Gastrocnemius medialis (tissue), 4 donors: ENCODE results near the gene ABCF3.

Experiments used
- CTCF ChIP-seq, 5 experiments: fragments of 450-650 bp in 3 of 5; fragments of 200-600 bp in 2 of 5; sonication (generic) in 2 of 5; IDR thresholded peaks in 4 of 5; conservative IDR thresholded peaks in 1 of 5; 1 replicate in 4 of 5; 2 replicates in 1 of 5; pipeline ENCODE4 v1.5.1; 2016 to 2019; ENCODE audit warnings: antibody characterized with exemption in 5 of 5, mild to moderate bottlenecking in 3 of 5, moderate library complexity in 3 of 5
- POLR2A ChIP-seq, 2 donors: fragments of 450-650 bp; IDR thresholded peaks; one replicate each; pipeline ENCODE4 v1.6.1; 2017; ENCODE audit warnings: antibody characterized with exemption in 2 of 2, mild to moderate bottlenecking in 2 of 2, moderate library complexity in 2 of 2

- TF ChIP-seq CTCF (IDR thresholded peaks at IDR 0.05 in 4 of 5, conservative IDR thresholded peaks at IDR 0.05 in 1 of 5) (no peak), POLR2A (IDR thresholded peaks at IDR 0.05) (peak; percentile 52 to 78)
Measured at GRCh38 chr3:184154885-184155643, 30.9 kb upstream of the ABCF3 start, which contains the start of gene DVL3.
